ENCODE results near the gene ZNF106.

GRCh38 chr15:42471002-42471401 is 19.9 kb downstream of the ZNF106 start:
- no peak for TF ChIP-seq MAX (IDR thresholded peaks at IDR 0.05)
- no peak for TF ChIP-seq CTCF (IDR thresholded peaks at IDR 0.05; ENCODE audit: low read depth, low read length, missing input control)
- no peak for TF ChIP-seq TAF1 (conservative IDR thresholded peaks at IDR 0.05)
- TF ChIP-seq, protein P1, sequence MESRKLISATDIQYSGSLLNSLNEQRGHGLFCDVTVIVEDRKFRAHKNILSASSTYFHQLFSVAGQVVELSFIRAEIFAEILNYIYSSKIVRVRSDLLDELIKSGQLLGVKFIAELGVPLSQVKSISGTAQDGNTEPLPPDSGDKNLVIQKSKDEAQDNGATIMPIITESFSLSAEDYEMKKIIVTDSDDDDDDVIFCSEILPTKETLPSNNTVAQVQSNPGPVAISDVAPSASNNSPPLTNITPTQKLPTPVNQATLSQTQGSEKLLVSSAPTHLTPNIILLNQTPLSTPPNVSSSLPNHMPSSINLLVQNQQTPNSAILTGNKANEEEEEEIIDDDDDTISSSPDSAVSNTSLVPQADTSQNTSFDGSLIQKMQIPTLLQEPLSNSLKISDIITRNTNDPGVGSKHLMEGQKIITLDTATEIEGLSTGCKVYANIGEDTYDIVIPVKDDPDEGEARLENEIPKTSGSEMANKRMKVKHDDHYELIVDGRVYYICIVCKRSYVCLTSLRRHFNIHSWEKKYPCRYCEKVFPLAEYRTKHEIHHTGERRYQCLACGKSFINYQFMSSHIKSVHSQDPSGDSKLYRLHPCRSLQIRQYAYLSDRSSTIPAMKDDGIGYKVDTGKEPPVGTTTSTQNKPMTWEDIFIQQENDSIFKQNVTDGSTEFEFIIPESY (IDR thresholded peaks at IDR 0.05): no peak
- TF ChIP-seq, protein P2, sequence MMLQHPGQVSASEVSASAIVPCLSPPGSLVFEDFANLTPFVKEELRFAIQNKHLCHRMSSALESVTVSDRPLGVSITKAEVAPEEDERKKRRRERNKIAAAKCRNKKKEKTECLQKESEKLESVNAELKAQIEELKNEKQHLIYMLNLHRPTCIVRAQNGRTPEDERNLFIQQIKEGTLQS (IDR thresholded peaks at IDR 0.05): no peak
- TF ChIP-seq HNF4G (IDR thresholded peaks at IDR 0.05): no peak
- no peak for TF ChIP-seq RAD21 (IDR thresholded peaks at IDR 0.05)
- no peak for TF ChIP-seq YY1 (IDR thresholded peaks at IDR 0.05)
- TF ChIP-seq RXRA (IDR thresholded peaks at IDR 0.05): no peak
- no peak for TF ChIP-seq SP1 (IDR thresholded peaks at IDR 0.05)
- TF ChIP-seq REST (IDR thresholded peaks at IDR 0.05): no peak
- no peak for TF ChIP-seq FOXA1 (IDR thresholded peaks at IDR 0.05)

All from liver (tissue), 3 donors.